ENCODE measurements around the gene COX6A2. TPM values are rescaled to one million over a fixed set of nuclear protein-coding genes. Genes with fewer than 3 reads are reported as not detected.
"Not testable (repeated sequence)": the region's sequence is repeated elsewhere in the genome, so short reads cannot be mapped to it uniquely, and the experiment has no call there.

Gene COX6A2
- polyA plus RNA-seq, 4 donors = 0.60 to 0.99 (median 0.79) TPM; not detected in 1

- DNase-seq (ENCODE audit: low read depth in 4 of 4, low spot score in 3 of 4) = not testable (repeated sequence)
These were observed 10.9 kb upstream of the COX6A2 start for GRCh38 chr16:31439023-31439422.

- DNase-seq (ENCODE audit: low read depth in 4 of 4, low spot score in 3 of 4) = no peak
These were observed 10.3 kb upstream of the COX6A2 start for GRCh38 chr16:31438414-31438813.

- no peak for DNase-seq (ENCODE audit: low read depth in 4 of 4, low spot score in 3 of 4)
These were observed 8.3 kb upstream of the COX6A2 start for GRCh38 chr16:31436221-31437045.

DNA sequence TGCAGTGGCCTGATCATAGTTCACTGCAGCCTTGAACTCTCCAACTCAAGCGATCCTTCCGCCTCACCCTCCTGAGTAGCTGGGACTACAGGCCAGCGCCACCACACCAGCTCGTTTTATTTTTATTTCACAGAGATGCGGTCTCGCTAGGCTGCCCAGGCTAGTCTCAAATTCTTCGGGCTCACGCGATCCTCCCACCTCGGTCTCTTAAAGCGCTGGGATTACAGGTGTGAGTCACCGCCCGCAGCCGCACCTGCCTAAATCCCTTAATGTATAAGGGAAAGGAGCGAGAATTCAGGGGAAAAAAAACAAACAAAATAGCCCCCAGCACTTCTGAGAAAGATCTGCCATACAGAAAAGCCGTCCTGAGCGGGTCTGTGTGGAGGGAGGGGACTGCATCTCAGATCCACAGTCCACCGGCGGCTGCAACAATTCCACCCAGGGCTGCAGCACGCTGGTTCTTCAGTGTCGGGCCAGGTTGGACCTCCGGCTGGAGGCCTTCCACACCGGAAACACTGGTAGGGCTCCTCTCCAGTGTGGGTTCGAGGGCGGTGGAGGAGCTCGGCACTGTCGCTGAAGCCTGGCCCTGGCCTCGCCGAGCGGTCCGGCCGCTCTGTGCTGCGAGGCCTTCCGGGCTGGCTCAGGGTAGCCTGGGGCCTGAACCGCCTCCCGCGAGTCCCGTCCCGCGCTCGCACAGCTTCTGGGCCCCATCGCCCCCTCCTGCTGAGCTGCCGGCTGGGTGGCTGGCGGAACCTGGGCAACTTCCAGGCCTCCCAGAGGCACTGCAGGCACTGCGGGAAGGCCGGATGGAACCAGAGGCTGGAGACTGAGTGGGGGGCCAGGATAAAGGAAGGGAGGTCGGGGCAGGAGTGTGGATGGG, 7.4 kb upstream of the COX6A2 start:
- no peak for DNase-seq (ENCODE audit: low read depth in 4 of 4, low spot score in 3 of 4)

GRCh38 chr16:31430380-31431052, 2.4 kb upstream of the COX6A2 start:
- no peak for DNase-seq (ENCODE audit: low read depth in 4 of 4, low spot score in 3 of 4)

DNA sequence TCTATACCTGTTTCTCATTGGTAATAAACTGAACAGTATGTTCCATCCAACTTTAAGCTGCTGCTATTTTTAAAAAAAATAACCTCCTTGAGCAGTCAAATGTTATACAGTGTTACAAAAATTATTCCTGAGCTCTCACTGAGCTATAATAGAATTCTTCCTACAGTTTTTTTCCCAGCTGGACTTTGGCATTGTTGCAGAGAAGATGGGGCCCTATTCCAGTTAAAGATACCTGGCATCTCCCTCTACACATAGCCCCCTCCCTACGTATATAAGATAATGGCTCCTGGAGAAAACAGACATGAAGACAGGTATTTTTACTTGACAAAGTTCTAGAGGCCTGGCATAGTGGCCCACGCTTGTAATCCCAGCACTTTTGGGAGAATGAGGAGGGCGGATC, 1.6 kb upstream of the COX6A2 start:
- DNase-seq (ENCODE audit: low read depth in 4 of 4, low spot score in 3 of 4) = no peak

- DNase-seq (ENCODE audit: low read depth in 4 of 4, low spot score in 3 of 4) = no peak
These were observed 1.2 kb upstream of the COX6A2 start for GRCh38 chr16:31429314-31429713.

GRCh38 chr16:31428638-31429247, 583 bp upstream of the COX6A2 start:
- no peak for DNase-seq (ENCODE audit: low read depth in 4 of 4, low spot score in 3 of 4)

DNA sequence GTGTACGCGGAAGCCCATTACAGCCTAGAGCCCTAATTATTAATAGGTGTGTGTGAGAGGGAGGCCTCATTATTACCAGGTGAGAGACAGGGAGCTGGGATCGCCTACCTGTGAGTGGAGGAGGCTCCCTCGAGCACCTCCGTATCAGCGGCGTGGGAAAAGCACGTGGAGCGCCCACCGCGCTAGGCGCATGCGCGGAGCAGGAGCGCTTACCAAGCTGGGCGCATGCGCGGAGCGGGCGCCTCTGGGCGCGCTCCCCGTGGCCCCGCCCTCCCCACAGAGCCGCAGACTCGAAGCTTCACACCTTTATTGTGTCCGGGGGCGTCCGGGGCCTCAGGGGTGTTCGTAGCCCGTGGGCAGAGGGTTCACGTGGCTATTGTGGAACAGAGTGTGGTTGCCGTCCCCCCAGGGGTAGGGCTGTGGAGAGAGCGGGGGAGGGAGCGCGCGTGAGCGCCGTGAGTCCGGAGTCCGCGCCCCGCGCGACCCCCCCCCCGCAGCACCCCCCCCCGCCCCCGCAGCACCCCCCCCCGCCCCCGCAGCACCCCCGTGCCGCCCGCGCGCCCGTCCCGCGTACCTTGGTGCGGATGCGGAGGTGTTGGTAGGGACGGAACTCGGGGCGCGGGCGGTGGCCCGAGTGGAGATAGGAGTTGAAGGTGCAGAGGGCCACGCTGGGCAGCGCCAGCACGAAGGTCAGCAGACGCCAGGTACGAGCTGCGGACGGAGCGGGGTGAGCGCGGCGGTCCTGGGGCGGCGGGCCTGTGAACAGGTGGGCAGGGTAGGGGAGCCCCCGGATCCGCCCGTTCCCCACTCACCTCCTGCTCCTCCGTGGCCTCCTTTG, 500 bp downstream of the COX6A2 start:
- DNase-seq (ENCODE audit: low read depth in 4 of 4, low spot score in 3 of 4) = peak in 2 of 4 donors; percentile 18 to 31

- DNase-seq (ENCODE audit: low read depth in 4 of 4, low spot score in 3 of 4) = no peak
These were observed 4.4 kb downstream of the COX6A2 start for GRCh38 chr16:31423801-31424200.

DNA sequence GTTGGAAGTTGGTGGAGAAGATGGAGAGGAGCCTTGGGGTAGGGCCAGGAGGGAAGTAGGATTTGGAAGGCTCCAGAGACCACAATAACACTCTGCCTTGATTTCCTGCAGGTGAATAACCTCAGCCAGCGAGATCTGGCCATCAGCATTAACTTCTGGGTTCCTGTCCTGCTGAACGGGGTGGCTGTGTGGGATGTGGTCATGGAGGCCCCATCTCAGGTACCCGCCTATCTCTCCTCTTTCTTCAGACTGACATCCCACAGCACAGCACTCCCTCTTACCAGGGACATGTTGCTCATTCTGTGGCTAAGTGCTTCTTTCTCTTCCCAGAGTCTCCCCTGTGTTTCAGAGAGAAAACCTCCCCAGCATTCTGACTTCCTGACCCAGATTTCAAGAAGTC, 4.9 kb downstream of the COX6A2 start:
- no peak for DNase-seq (ENCODE audit: low read depth in 4 of 4, low spot score in 3 of 4)

DNA sequence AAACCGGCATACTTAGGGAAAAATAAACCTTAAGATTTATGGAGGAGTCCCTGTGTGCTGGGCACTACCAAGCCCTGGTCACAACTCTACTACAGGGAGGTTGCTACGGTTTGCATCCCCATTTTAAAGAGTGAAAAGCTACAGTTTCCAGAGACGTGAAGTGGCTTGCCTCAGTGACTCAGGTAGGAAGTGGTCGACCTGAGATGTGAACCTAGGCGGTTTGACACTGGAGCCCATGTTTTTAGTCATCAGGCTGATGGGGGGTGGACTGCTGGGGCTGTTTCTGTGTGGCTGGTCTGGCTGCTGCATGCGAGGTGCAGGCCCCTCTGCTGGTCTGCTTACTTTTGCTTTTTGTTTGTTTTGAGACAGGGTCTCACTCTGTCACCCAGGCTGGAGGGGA, 6.6 kb downstream of the COX6A2 start:
- DNase-seq (ENCODE audit: low read depth in 4 of 4, low spot score in 3 of 4) = no peak

DNA sequence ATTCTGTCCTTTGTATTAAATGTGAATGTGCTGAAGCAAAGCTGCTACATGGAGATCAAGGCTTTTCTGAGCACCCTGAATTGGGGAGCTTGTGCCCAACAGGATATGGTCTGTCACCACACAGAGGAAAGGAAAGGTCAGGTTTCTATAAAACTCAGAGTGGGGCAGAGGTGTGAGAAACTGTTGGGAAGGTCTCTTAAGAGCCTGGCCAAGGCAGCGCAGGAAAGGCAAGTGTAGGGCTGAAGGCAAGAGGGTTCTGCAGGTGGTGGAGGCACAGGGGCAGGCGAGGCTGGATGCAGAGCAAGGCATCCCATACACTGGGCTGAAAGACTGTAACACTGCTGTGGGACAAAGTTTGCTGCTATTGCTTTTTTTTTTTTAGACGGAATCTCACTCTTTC, 8.1 kb downstream of the COX6A2 start:
- no peak for DNase-seq (ENCODE audit: low read depth in 4 of 4, low spot score in 3 of 4)

- DNase-seq (ENCODE audit: low read depth in 4 of 4, low spot score in 3 of 4) = no peak
These were observed 10.2 kb downstream of the COX6A2 start for GRCh38 chr16:31417916-31418315.

DNA sequence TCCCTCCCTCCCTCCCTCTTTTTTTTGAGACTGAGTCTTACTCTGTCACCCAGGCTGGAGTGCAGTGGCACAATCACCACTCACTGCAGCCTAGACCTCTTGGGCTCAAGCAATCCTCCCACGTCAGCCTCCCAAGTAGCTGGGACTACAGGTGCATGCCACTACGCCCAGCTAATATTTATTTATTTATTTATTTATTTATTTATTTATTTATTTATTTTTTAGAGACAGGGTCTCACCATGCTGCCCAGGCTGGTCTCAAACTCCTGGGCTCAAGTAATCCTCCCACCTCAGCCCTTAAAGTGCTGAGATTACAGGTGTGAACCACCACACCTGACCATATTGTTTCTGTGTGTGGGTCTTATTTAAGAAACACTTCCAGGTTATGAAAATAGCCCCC, 11.1 kb downstream of the COX6A2 start:
- not testable (repeated sequence) for DNase-seq (ENCODE audit: low read depth in 4 of 4, low spot score in 3 of 4)

DNA sequence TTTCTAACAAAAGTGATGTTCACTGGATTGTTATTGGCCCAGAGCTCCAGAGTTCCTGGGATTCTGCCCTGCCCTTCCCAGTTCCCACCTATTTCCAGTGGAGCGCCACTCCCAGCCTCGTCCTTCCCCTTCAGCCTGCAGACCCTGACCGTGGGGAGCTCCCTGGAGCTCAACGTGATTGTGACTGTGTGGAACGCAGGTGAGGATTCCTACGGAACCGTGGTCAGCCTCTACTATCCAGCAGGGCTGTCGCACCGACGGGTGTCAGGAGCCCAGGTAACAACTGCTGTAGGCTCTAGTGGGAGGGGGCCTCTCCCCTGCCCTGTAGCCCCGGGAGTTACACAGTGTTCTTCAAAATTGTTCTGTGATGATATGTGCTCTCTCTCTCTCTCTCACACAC, 11.8 kb downstream of the COX6A2 start:
- DNase-seq (ENCODE audit: low read depth in 4 of 4, low spot score in 3 of 4) = no peak

- DNase-seq (ENCODE audit: low read depth in 4 of 4, low spot score in 3 of 4) = no peak
These were observed 13.5 kb downstream of the COX6A2 start for GRCh38 chr16:31414706-31415105.

GRCh38 chr16:31413943-31414342, 14.2 kb downstream of the COX6A2 start:
- no peak for DNase-seq (ENCODE audit: low read depth in 4 of 4, low spot score in 3 of 4)

DNA sequence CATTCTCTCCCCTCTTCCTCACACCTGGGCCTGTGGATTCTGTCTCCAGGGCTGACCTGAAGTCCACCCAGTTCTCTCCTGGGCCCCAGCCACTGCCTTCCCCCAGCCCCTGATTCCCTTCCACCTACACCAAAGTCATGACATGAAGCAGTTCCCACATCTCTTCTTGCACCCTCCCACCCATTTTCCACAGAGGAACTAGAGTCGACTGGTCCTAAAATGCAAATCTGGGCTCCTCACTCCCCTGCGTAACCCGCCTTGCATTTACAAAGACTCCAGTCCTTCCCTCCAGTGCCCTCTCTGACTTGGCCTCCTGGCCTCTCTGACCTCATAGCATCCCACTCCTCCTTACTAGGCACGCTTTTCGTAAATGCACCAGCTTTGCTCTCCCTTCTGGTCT, 14.8 kb downstream of the COX6A2 start:
- no peak for DNase-seq (ENCODE audit: low read depth in 4 of 4, low spot score in 3 of 4)

GRCh38 chr16:31412750-31413149, 15.4 kb downstream of the COX6A2 start:
- no peak for DNase-seq (ENCODE audit: low read depth in 4 of 4, low spot score in 3 of 4)

Data from left renal pelvis (tissue), 4 donors.